K562 (cell line): ENCODE data around the gene NR1I3. TPM values are rescaled to one million over a fixed set of nuclear protein-coding genes. Genes with fewer than 3 reads are reported as not detected.
A peak's percentile ranks its signal among the peaks of the same experiment; 100 is the strongest.

Source experiments
- ATAC-seq: fragments of 200-7000 bp; cut with Tn5 transposase; 3 replicates; pipeline ENCODE4 v1.9.1; 2020; ENCODE audit warnings: moderate library complexity
- BruUV-seq: library from RNA; stranded (reverse); fragments of 400-500 nt; replicated peaks from 2 replicates; lab custom pipeline; 2021; lab: Mats Ljungman, UMichigan
- CTCF ChIA-PET: fragments of 300-600 bp; formaldehyde crosslinking; extraction: SDS; loops from one replicate; lab custom pipeline; 2021; ENCODE audit warnings: low intra/inter-chr PET ratio; lab: Yijun Ruan, JAX
- POLR2A ChIA-PET: fragments of 300-600, 350-650 bp; sonication (Branson Sonifier 250); formaldehyde crosslinking; extraction: SDS; loops from one replicate; lab custom pipeline; 2021; ENCODE audit warnings: antibody characterized with exemption, inconsistent platforms; lab: Yijun Ruan, JAX
- DNase-seq, 4 experiments: peaks; one replicate each; pipeline versions ENCODE4 v3.0.0 to v3.0.0-alpha.2; 2011 to 2018; ENCODE audit warnings: low spot score in 3 of 4, mixed read lengths in 3 of 4; ENCODE audit errors: extremely low read depth in 1 of 4
- FAIRE-seq: peaks from 2 replicates; lab custom pipeline; 2011; peaks lifted over from hg19 to GRCh38; lab: Jason Lieb, UNC
- H2AFZ ChIP-seq: 2 replicates; pipeline ENCODE4 v1.6.0; 2011; ENCODE audit warnings: low read depth, low read length, control low read depth, inconsistent platforms
- H3K27ac ChIP-seq: fragments of 200-600 bp; 3 replicates; pipeline ENCODE4 v1.8.0; 2011; ENCODE audit warnings: low read depth, mild to moderate bottlenecking, control low read depth, inconsistent platforms, low read length, moderate library complexity, mixed read lengths; ENCODE audit errors: extremely low read depth
- H3K27me3 ChIP-seq, 2 experiments: fragments of 300-600 bp in 1 of 2; 2 replicates in 1 of 2; 3 replicates in 1 of 2; pipeline versions ENCODE4 v1.6.0 to v1.8.0; 2011; ENCODE audit warnings: inconsistent platforms in 2 of 2, low read length in 2 of 2, mild to moderate bottlenecking in 1 of 2, mixed read lengths in 1 of 2, moderate library complexity in 1 of 2; ENCODE audit not compliant: control insufficient read depth in 2 of 2, insufficient read depth in 2 of 2
- H3K36me3 ChIP-seq: fragments of 300-600 bp; 3 replicates; pipeline ENCODE4 v1.8.0; 2011; ENCODE audit warnings: mild to moderate bottlenecking, low read length, inconsistent platforms; ENCODE audit not compliant: control insufficient read depth, insufficient read depth
- H3K4me1 ChIP-seq, 2 experiments: fragments of 200-600 bp in 1 of 2; replicated peaks in 1 of 2; 2 replicates in 1 of 2; 3 replicates in 1 of 2; pipeline versions ENCODE4 v1.5.1 to v1.8.0; 2011; ENCODE audit warnings: inconsistent platforms in 2 of 2, low read length in 2 of 2, mild to moderate bottlenecking in 1 of 2, mixed read lengths in 1 of 2, moderate library complexity in 1 of 2; ENCODE audit not compliant: control insufficient read depth in 2 of 2, insufficient read depth in 2 of 2
- H3K4me2 ChIP-seq: 2 replicates; pipeline ENCODE4 v1.6.1; 2011; ENCODE audit warnings: low read length, control low read depth, inconsistent platforms, mixed read lengths; ENCODE audit not compliant: insufficient read depth
- H3K4me3 ChIP-seq: fragments of 200-600 bp; sonication (generic), shearing (Covaris generic); 2 replicates; pipeline ENCODE4 v1.5.1; 2016; ENCODE audit warnings: control low read depth, inconsistent platforms
- H3K79me2 ChIP-seq: fragments of 200-600 bp; 3 replicates; pipeline ENCODE4 v1.8.0; 2011; ENCODE audit warnings: low read length, inconsistent platforms; ENCODE audit not compliant: control insufficient read depth, insufficient read depth
- H3K9ac ChIP-seq, 2 experiments: 2 replicates each; pipeline versions ENCODE4 v1.6.0 to v1.6.1; 2011; ENCODE audit warnings: low read depth in 2 of 2, low read length in 2 of 2, control low read depth in 1 of 2, inconsistent platforms in 1 of 2, mild to moderate bottlenecking in 1 of 2, mixed read lengths in 1 of 2; ENCODE audit not compliant: insufficient read depth in 1 of 2
- H3K9me1 ChIP-seq: one replicate; pipeline ENCODE4 v1.6.0; 2011; ENCODE audit warnings: inconsistent platforms, mild to moderate bottlenecking, low read length, moderate library complexity; ENCODE audit not compliant: control insufficient read depth, insufficient read depth
- H3K9me3 ChIP-seq: replicated peaks from 2 replicates; pipeline ENCODE4 v1.5.1; 2011; ENCODE audit warnings: low read depth, low read length, inconsistent platforms; ENCODE audit not compliant: control insufficient read depth, insufficient read depth
- H4K20me1 ChIP-seq: replicated peaks from 2 replicates; pipeline ENCODE4 v1.6.1; 2011; ENCODE audit warnings: low read length, inconsistent platforms, mixed read lengths; ENCODE audit not compliant: control insufficient read depth, insufficient read depth
- CAMTA2 ChIP-seq: fragments of 250-450 bp; sonication (Bioruptor Pico); conservative IDR thresholded peaks from 2 replicates; pipeline ENCODE4 v1.5.1; 2022
- CEBPG ChIP-seq, 3 experiments: fragments of 200-800 bp in 1 of 3; sonication (Bioruptor generic) in 1 of 3; sonication (generic) in 1 of 3; formaldehyde crosslinking in 1 of 3; IDR thresholded peaks in 2 of 3; conservative IDR thresholded peaks in 1 of 3; 2 replicates each; pipeline versions ENCODE4 v1.6.1 to v1.8.0; 2016 to 2022; ENCODE audit warnings: missing compliant biosample characterization in 2 of 3, missing genetic modification characterization in 2 of 3, mild to moderate bottlenecking in 1 of 3, missing genetic modification reagents in 1 of 3
- FOSL1 ChIP-seq: fragments of 200-800 bp; sonication (Bioruptor generic); conservative IDR thresholded peaks from 2 replicates; pipeline ENCODE4 v1.6.1; 2016; ENCODE audit warnings: missing genetic modification characterization, missing compliant biosample characterization
- GABPA ChIP-seq: fragments of 200-800 bp; sonication (Bioruptor generic); conservative IDR thresholded peaks from 2 replicates; pipeline ENCODE4 v1.6.1; 2016; ENCODE audit warnings: low read depth, missing genetic modification characterization, missing compliant biosample characterization
- IRF2 ChIP-seq: sonication (generic); formaldehyde crosslinking; IDR thresholded peaks from 2 replicates; pipeline ENCODE4 v1.8.1; 2022; ENCODE audit warnings: mild to moderate bottlenecking, missing genetic modification reagents
- KDM1A ChIP-seq, 2 experiments: fragments of 450-650 bp; IDR thresholded peaks; 2 replicates each; pipeline ENCODE4 v1.6.1; 2016; ENCODE audit warnings: mild to moderate bottlenecking in 2 of 2
- RHOXF2B ChIP-seq: fragments of 250-450 bp; sonication (Bioruptor Pico); conservative IDR thresholded peaks from 2 replicates; pipeline ENCODE4 v1.5.1; 2021
- WGBS: fragments of 100-300 bp; shearing (Covaris generic); methylation state at CpG from one replicate; pipeline ENCODE4 v1.1.6; 2016; ENCODE audit warnings: low coverage, mixed read lengths; ENCODE audit not compliant: insufficient coverage; ENCODE audit errors: missing lambda C conversion rate; 5-methylcytosine and 5-hydroxymethylcytosine counted together
- in situ Hi-C: fragments of 300-500 bp; cut with MboI; formaldehyde crosslinking; loops from 4 replicates; pipeline ENCODE4 v1.15.0; 2018; ENCODE audit warnings: inconsistent platforms, mixed read lengths
- intact Hi-C: fragments of 100-400 bp; cut with micrococcal nuclease; formaldehyde crosslinking; loops from 2 replicates; pipeline ENCODE4 v1.14.2; 2022
- polyA plus RNA-seq, 8 experiments: library from polyadenylated mRNA; depleted of rRNA in 4 of 8; stranded (reverse) in 5 of 8; unstranded in 3 of 8; fragments of >200 nt; fragmentation: Nextera tagmentation in 2 of 8; fragmentation: Illumina TruSeq in 1 of 8; extraction: Ambion mirVana in 2 of 8; extraction: Trizol in 1 of 8; gene quantifications; 2 replicates each; pipeline versions ENCODE4 v1.2.1 to v1.2.3, GENCODE V29; 2011 to 2014; ENCODE audit warnings: inconsistent platforms in 1 of 8, missing spikeins in 1 of 8
- total RNA-seq, 7 experiments: library from RNA; depleted of rRNA in 6 of 7; stranded (reverse); fragments of >200 nt in 6 of 7; fragmentation: Illumina TruSeq in 2 of 7; extraction: Trizol in 2 of 7; gene quantifications; 2 replicates each; pipeline versions ENCODE4 v1.2.1 to v1.2.3, GENCODE V29; 2011 to 2021; ENCODE audit warnings: low replicate concordance in 1 of 7
- TF ChIP-seq, protein P1 (sequence below): fragments of 450-650 bp; formaldehyde crosslinking; IDR thresholded peaks from 2 replicates; pipeline ENCODE4 v1.4.0; 2020; ENCODE audit warnings: mild to moderate bottlenecking, moderate library complexity

Gene NR1I3
- total and polyA plus RNA-seq, 9 of the 15 experiments (the other 6 are each of a cell fraction or from before 2014, with no cell fraction given) = 0.11 TPM; not detected in 8

DNA sequence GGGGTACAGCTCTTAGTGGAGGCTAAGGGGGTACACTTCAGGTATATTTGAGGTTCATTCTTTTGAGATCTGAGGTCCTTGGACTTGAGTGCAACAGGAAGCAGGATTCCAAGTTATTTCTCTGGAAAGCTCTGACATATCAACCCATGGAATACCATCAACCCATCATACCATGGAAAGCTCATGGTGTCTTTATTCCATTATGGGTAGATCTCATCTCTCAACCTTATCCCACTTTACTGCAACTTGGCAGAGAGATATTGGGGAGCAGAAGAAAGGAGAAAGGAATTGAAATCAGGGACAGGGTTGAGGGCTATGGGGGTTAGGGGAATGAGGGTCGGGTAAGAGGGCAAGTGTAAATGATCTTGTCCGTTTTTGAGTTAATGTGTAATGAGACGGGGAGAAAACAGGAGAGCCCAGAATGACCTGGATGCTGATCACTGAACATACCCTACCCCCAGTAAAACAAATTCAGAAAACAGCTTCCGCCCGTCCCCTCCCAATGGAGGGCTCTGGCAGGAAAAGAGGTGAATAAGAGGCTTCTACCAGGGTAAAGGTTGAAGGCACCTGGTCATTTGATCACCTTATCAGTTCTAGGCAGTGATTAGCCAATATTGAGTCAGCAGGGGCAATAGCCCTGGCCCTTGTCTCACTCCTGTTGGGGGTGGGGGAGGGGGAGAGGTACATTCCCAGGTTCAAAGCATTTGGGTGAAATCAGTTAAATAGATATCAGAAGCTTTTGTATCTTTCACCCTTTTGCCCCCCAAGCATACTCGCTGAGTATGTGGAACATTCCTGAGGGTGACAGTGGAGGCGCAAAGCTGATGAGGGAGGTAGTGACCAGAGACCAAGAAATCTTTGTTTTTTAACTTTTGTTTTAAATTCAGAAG, 14.0 kb downstream of the NR1I3 start:
- Histone ChIP-seq H3K27me3 (no peaks in the 10 kb centered on the region), H3K4me2 (no peak overlapping the region), H3K4me3 (no peak overlapping the region), H3K27ac (no peak overlapping the region), H3K36me3 (peaks cover 15% of the 10 kb centered on the region), H3K9me3 (no peaks in the 10 kb centered on the region), H3K4me1 (peaks cover 15 to 23% of the 10 kb centered on the region in 2 experiments; a peak in 4 of 5 replicates), H2AFZ (no peak overlapping the region), H4K20me1 (no peaks in the 10 kb centered on the region), H3K9ac (no peak overlapping the region), H3K9me1 (no peaks in the 10 kb centered on the region), H3K79me2 (peaks cover 19% of the 10 kb centered on the region)
- ChIA-PET POLR2A (interaction anchor here (1.1 to 2.0 kb wide), 2 partner anchors 11 to 16 kb away, joined by 4 to 8 read pairs; no protein-coding TSS in a partner anchor), CTCF (interaction anchor here (0.7 to 1.1 kb wide), 2 partner anchors 15 to 258 kb away, joined by 3 to 4 read pairs; no protein-coding TSS in a partner anchor)
- no peak for ATAC-seq
- DNase-seq = peak in 2 of 4 experiments; percentile 43
- FAIRE-seq = no peak
- intact Hi-C loops (loop anchor here (2.0 kb wide), 1 partner anchor 31 kb away; no protein-coding TSS in a partner anchor), in situ Hi-C loops (no loop called here)
- peak in 1 of 2 experiments; percentile 72; a peak in 2 of 4 replicates for TF ChIP-seq KDM1A (IDR thresholded peaks at IDR 0.05)
- TF ChIP-seq CEBPG (CRISPR knock-in tag; IDR thresholded peaks at IDR 0.05) = no peak
- peak in 1 of 2 experiments; percentile 83; a peak in 2 of 4 replicates for TF ChIP-seq CEBPG (tag; conservative IDR thresholded peaks at IDR 0.05 in 1 of 2, IDR thresholded peaks at IDR 0.05 in 1 of 2)
- no peak for TF ChIP-seq IRF2 (CRISPR knock-in tag)
- 0 out of 2 replicates have a peak, but pooled peaks have one; percentile 21 for TF ChIP-seq FOSL1
- TF ChIP-seq, protein P1, sequence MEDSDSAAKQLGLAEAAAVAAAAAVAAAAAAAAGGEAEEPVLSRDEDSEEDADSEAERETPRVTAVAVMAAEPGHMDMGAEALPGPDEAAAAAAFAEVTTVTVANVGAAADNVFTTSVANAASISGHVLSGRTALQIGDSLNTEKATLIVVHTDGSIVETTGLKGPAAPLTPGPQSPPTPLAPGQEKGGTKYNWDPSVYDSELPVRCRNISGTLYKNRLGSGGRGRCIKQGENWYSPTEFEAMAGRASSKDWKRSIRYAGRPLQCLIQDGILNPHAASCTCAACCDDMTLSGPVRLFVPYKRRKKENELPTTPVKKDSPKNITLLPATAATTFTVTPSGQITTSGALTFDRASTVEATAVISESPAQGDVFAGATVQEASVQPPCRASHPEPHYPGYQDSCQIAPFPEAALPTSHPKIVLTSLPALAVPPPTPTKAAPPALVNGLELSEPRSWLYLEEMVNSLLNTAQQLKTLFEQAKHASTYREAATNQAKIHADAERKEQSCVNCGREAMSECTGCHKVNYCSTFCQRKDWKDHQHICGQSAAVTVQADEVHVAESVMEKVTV (CRISPR knock-in tag) = no peak
- no peak for TF ChIP-seq CAMTA2
- TF ChIP-seq GABPA (tag) = no peak
- TF ChIP-seq RHOXF2B (CRISPR knock-in tag) = no peak
- WGBS = 70% methylated on average over 7 of the region's 7 CpGs
- no TSS peak for BruUV-seq
